Measurements from ENCODE around the gene ADCY5.

Gene ADCY5

DNA sequence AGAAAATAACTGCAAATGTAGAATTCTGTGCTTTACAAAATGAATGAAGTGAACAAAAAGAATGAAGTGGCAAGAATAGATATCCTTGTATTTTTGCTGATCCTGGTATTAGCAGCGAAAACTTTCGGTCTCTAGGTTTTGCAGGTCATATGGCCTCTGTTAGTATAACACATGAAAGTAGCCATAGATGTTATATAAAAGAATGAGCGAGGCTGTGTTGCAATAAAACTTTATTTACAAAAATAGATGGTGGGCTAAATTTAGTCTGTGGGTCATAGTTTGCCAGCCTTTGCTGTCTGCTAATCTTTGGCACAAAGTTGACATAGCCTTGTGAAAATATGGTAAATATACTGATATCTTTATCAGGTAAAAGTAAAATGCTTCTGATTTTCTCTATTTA lies 212.0 kb downstream of the ADCY5 start:
- DNase-seq (ENCODE audit: low read depth) = no peak
- TF ChIP-seq, protein P1, sequence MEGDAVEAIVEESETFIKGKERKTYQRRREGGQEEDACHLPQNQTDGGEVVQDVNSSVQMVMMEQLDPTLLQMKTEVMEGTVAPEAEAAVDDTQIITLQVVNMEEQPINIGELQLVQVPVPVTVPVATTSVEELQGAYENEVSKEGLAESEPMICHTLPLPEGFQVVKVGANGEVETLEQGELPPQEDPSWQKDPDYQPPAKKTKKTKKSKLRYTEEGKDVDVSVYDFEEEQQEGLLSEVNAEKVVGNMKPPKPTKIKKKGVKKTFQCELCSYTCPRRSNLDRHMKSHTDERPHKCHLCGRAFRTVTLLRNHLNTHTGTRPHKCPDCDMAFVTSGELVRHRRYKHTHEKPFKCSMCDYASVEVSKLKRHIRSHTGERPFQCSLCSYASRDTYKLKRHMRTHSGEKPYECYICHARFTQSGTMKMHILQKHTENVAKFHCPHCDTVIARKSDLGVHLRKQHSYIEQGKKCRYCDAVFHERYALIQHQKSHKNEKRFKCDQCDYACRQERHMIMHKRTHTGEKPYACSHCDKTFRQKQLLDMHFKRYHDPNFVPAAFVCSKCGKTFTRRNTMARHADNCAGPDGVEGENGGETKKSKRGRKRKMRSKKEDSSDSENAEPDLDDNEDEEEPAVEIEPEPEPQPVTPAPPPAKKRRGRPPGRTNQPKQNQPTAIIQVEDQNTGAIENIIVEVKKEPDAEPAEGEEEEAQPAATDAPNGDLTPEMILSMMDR (IDR thresholded peaks at IDR 0.05; ENCODE audit: low read depth, low read length, missing control alignments) = no peak
- H3K4me3 ChIP-seq (ENCODE audit: low read depth, low read length) = no peak overlapping the region

Data from GM12864 (cell line).